Psoas muscle (tissue), 8 donors: Measurements from ENCODE around the gene RTP2. TPM values are rescaled to one million over a fixed set of nuclear protein-coding genes. Genes with fewer than 3 reads are reported as not detected.

ENCODE experiments used
- ATAC-seq, 4 donors: fragments of 200-7000 bp; cut with Tn5 transposase; one replicate each; pipeline ENCODE4 v1.9.1; 2020; ENCODE audit warnings: moderate library complexity in 3 of 4, mild to moderate bottlenecking in 2 of 4
- DNase-seq, 2 donors: peaks; one replicate each; pipeline ENCODE4 v3.0.0-alpha.2; 2020
- H3K27ac ChIP-seq: fragments of 200-600 bp; one replicate; pipeline ENCODE4 v1.8.0; 2022
- H3K27me3 ChIP-seq, 3 donors: fragments of 200-600 bp in 1 of 3; one replicate each; pipeline versions ENCODE4 v1.6.1 to v1.8.0; 2013 to 2022; ENCODE audit warnings: low read length in 2 of 3, mild to moderate bottlenecking in 2 of 3, moderate library complexity in 1 of 3; ENCODE audit not compliant: insufficient read depth in 3 of 3
- H3K36me3 ChIP-seq, 2 donors: fragments of 200-600 bp in 1 of 2; one replicate each; pipeline versions ENCODE4 v1.6.1 to v1.8.0; 2013 to 2022; ENCODE audit warnings: low read depth in 1 of 2, mild to moderate bottlenecking in 1 of 2, moderate library complexity in 1 of 2; ENCODE audit not compliant: insufficient read depth in 1 of 2
- H3K4me1 ChIP-seq: fragments of 200-600 bp; one replicate; pipeline ENCODE4 v1.8.0; 2022
- H3K4me3 ChIP-seq: fragments of 200-600 bp; one replicate; pipeline ENCODE4 v1.8.0; 2022; ENCODE audit warnings: mild to moderate bottlenecking
- H3K9me3 ChIP-seq: fragments of 200-600 bp; one replicate; pipeline ENCODE4 v1.8.0; 2022
- WGBS, 3 donors: extraction: QIAGEN DNeasy Blood & Tissue Kit; methylation state at CpG; one replicate each; pipeline versions ENCODE4 v1.1.6 to v1.1.7; 2013; 5-methylcytosine and 5-hydroxymethylcytosine counted together
- intact Hi-C, 2 donors: fragments of 100-400 bp; cut with DNase I; formaldehyde crosslinking; loops; one replicate each; pipeline versions ENCODE4 v1.11.0 to v1.14.2; 2022
- polyA plus RNA-seq, 3 donors: library from polyadenylated mRNA; stranded (reverse); fragments of 200-250 nt; gene quantifications; one replicate each; pipeline ENCODE4 v1.2.3, GENCODE V29; 2013
- total RNA-seq, 4 donors: library from RNA; stranded (reverse); fragmentation: NEBNext Ultra II Directional in 2 of 4; extraction: Animal tissue kit (Norgen Biotek cat#: 25700) in 2 of 4; gene quantifications; one replicate each; pipeline versions ENCODE4 v1.2.1 to v1.2.4, GENCODE V29; 2021 to 2023
- TF ChIP-seq, protein P1 (sequence below): fragments of 200-600 bp; IDR thresholded peaks from one replicate; pipeline ENCODE4 v1.8.0; 2022; ENCODE audit warnings: antibody characterized with exemption
- donor health status: healthy with polysubstance abuse.
- donor health status: DM: no; HTN: no; CAD: no; lungs with moderate emphysema.
- donor health status: Bipolar disorder and iron deficiency.
- donor health status: healthy.
- donor health status: DM: yes; HTN: yes; CAD: no.
- donor health status: DM: no; HTN: no; CAD: no.
- donor health status: DM: no; HTN: no; CAD: no.
- donor health status: DM: yes; HTN: yes; CAD: no.

RTP2 gene
- total and polyA plus RNA-seq, 7 donors: 0.08 to 4.0 (median 0.32) TPM; not detected in 2

DNA sequence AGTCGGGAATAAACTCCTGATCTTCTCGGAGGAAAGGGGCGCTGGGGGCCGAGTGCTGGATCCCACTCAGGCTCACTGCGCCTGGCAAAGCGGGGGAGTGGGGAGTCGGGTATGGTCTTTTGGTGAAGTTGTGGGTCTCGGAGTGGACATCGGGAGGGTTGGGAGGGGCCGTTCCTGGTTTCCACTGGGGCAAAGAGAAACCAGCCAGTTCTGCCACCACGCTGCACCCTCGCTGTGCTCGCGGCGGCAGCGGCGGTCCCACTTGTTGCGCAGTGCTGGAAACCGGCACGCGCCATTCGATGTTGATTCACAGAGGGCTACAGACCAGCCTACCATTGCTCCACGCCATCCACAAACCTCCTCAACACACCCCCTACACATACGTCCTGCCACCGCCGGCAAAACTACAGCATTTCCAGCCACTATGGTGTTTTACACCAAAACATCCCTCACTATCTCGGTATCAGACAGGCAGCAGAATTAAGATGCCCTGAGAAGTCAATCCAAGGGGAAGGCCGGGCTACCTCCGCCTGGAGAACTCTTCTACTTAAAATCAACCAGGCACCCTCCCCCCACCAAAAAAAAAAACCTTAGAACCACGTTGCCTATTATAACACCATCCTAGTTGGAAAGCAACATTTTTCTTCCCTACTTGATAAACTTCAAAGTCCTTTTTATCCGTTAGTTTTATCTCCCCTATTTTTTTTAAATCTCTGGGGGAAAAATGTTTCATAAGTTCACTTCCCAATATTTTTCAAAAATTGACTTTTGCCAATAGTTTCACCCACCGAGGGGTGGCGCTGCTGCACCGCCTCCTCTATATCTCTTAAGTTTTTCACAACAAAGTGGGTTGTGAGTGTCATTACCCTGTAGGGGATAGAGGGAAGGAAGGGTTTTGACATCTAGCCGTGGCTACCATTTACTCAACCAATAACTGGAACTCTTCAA is 39.3 kb upstream of the RTP2 start:
- intact Hi-C loops: loop anchor here (2.0 to 10.0 kb wide), 8 partner anchors 266 to 1407 kb away; partner anchors contain the start of gene LPP (in 1 of the 2)
- TF ChIP-seq, protein P1, sequence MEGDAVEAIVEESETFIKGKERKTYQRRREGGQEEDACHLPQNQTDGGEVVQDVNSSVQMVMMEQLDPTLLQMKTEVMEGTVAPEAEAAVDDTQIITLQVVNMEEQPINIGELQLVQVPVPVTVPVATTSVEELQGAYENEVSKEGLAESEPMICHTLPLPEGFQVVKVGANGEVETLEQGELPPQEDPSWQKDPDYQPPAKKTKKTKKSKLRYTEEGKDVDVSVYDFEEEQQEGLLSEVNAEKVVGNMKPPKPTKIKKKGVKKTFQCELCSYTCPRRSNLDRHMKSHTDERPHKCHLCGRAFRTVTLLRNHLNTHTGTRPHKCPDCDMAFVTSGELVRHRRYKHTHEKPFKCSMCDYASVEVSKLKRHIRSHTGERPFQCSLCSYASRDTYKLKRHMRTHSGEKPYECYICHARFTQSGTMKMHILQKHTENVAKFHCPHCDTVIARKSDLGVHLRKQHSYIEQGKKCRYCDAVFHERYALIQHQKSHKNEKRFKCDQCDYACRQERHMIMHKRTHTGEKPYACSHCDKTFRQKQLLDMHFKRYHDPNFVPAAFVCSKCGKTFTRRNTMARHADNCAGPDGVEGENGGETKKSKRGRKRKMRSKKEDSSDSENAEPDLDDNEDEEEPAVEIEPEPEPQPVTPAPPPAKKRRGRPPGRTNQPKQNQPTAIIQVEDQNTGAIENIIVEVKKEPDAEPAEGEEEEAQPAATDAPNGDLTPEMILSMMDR: peak; percentile 93

DNA sequence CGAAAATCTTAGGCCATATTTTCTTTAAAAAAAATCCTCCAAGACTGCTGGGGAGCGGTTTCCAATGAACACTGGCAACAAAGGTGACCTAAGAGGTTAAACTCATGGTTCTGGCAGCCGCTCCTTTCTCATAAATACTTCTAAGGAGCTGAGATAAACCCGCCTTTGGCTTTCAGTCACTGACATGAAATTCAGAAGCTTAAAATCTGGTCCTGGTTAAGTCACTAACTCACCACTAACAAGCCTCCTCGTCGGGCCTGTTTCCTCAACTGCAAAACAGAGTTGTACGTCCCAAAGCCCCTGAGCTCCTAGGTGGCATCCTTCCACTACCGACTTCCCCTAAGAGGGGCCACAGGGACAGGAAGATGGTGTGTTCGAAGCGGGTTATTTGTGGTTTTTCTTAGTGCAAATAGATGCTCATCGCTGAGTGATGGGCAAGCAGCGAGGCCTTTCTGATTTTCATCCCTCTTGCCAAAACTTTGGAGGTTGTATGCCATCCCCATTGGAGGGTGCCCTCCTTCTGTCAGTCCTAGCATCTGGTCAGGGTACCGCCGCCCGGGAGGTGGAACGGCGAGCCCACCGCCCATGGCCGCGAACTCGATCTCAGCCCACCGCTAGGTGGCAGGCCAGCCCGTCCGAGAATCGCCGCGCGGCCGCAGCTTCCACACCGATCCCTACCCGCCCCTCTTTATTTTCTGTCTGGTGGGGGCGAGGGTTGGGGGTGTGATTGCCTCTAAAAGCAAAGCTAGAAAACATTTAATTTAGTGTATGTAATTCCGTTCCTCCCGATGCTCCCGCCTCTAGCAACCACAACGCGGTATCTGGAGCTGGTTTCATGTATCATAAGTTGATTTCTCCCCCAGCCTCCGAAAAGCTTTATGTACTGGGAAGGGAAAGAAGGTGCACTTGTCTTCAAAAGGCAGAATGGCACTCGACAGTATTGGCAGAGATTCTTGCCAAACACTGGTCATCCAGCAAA is 38.4 kb upstream of the RTP2 start:
- H3K27ac ChIP-seq: peak overlapping the region; percentile 100
- TF ChIP-seq, protein P1: peak; percentile 96
- intact Hi-C loops: loop anchor here (2.0 to 10.0 kb wide), 7 partner anchors 267 to 1408 kb away; partner anchors contain the start of gene LPP (in 1 of the 2)
- peak overlapping the region; percentile 93 for H3K4me3 ChIP-seq
- no peaks in the 10 kb centered on the region for H3K27me3 ChIP-seq
- WGBS, 3 donors: 1 to 2% (median 1%) methylated on average over 34 to 39 of the region's 39 CpGs
- peaks cover 6% of the 10 kb centered on the region for H3K4me1 ChIP-seq
- no peaks in the 10 kb centered on the region for H3K9me3 ChIP-seq
- ATAC-seq (peak; percentile 9 to 35 (median 20)), DNase-seq (peak; percentile 81 to 90)
- H3K36me3 ChIP-seq: no peaks in the 10 kb centered on the region

More for the DNA sequence above, 39.3 kb upstream of the RTP2 start:
- ATAC-seq (peak; percentile 18 to 35 (median 28)), DNase-seq (peak; percentile 78 to 87)
- Histone ChIP-seq H3K27ac (peak overlapping the region; percentile 100), H3K36me3 (no peaks in the 10 kb centered on the region), H3K9me3 (no peaks in the 10 kb centered on the region), H3K4me3 (peak overlapping the region; percentile 93), H3K27me3 (no peaks in the 10 kb centered on the region), H3K4me1 (no peaks in the 10 kb centered on the region)
- WGBS, 3 donors: 1% methylated on average over 35 of the region's 35 CpGs

DNA sequence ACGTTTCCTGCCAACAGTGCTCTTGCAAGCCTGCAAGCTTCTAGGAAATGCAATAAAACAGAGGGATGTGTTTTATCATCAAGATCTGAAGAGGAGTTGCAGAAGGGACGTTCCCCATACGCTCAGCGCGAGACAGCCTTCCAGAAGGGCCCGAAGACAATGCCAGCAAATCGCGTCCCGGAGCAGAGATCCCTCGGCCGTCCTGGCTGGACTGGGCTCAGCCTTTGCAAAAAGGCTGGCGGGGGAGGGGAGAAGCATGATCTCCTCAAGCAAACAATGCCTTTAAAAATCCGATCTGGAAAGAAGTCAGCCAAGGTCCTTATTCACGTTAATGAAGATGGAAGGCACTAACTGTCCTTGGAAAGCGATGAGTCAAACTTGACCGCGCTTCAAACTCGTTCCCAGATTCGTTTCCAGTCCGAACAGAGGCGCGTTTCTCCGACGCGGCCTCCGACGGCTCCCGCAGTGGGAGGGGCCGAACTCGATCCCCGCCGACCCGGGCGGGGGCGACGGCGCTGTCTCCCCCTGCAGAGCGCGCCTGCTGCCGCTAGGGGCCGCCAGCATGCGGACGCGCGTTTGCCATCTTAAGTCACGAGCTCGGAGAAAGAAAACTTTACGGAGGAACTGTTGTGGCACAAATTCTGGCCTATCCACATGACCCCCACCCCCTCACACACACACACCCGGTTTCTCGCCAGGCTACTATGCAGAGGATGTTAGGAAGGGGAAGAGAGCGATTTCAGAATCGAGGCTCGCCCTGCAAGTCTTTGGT is 37.4 kb upstream of the RTP2 start:
- Histone ChIP-seq H3K9me3 (no peaks in the 10 kb centered on the region), H3K27me3 (no peaks in the 10 kb centered on the region), H3K36me3 (peaks cover 0 to 7% of the 10 kb centered on the region in 2 donors), H3K4me3 (peak overlapping the region; percentile 93), H3K4me1 (peaks cover 16% of the 10 kb centered on the region), H3K27ac (peak overlapping the region; percentile 100)
- intact Hi-C loops: loop anchor here (2.0 to 10.0 kb wide), 10 partner anchors 268 to 1409 kb away; partner anchors contain the start of gene LPP (in 1 of the 2)
- ATAC-seq: peak; percentile 36 to 52 (median 44)
- peak; percentile 89 to 94 for DNase-seq
- TF ChIP-seq, protein P1: peak; percentile 98
- 0 to 1% (median 1%) methylated on average over 53 of the region's 53 CpGs for WGBS, 3 donors
